COR-L47 (cell line): ENCODE results near the gene ACKR2.
"Not testable (repeated sequence)": the region's sequence is repeated elsewhere in the genome, so short reads cannot be mapped to it uniquely, and the experiment has no call there.

Source experiments
- DNase-seq: peaks from one replicate; lab custom pipeline; 2025; lab: John Stamatoyannopoulos, UW

ACKR2 gene

GRCh38 chr3:42855547-42856380, 46.5 kb downstream of the ACKR2 start:
- no peak for DNase-seq

GRCh38 chr3:42856544-42856943, 47.3 kb downstream of the ACKR2 start:
- DNase-seq, result no peak

- DNase-seq, result no peak
Measured at GRCh38 chr3:42864321-42864950, 55.2 kb downstream of the ACKR2 start.

- no peak for DNase-seq
Measured at GRCh38 chr3:42865256-42865655, 56.0 kb downstream of the ACKR2 start.

- no peak for DNase-seq
Measured at GRCh38 chr3:42867138-42867537, 57.9 kb downstream of the ACKR2 start.

- no peak for DNase-seq
Measured at GRCh38 chr3:42868841-42869240, 59.6 kb downstream of the ACKR2 start.

GRCh38 chr3:42871592-42872196, 62.4 kb downstream of the ACKR2 start:
- no peak for DNase-seq

GRCh38 chr3:42872718-42873117, 63.5 kb downstream of the ACKR2 start:
- DNase-seq, result no peak

- DNase-seq, result no peak
Measured at GRCh38 chr3:42873221-42873982, 64.2 kb downstream of the ACKR2 start.

- no peak for DNase-seq
Measured at GRCh38 chr3:42874749-42875148, 65.5 kb downstream of the ACKR2 start.

- no peak for DNase-seq
Measured at GRCh38 chr3:42875325-42876151, 66.3 kb downstream of the ACKR2 start, which contains the start of gene CYP8B1. TSS of gene CYP8B1 (minus strand) at chr3:42875879. CDS start at chr3:42875816, 63 bp downstream.

- DNase-seq, result no peak
Measured at GRCh38 chr3:42876401-42876800, 67.2 kb downstream of the ACKR2 start.

- DNase-seq, result no peak
Measured at GRCh38 chr3:42876940-42877720, 67.9 kb downstream of the ACKR2 start.

GRCh38 chr3:42877881-42878280, 68.6 kb downstream of the ACKR2 start:
- no peak for DNase-seq

GRCh38 chr3:42880183-42880582, 70.9 kb downstream of the ACKR2 start:
- no peak for DNase-seq

GRCh38 chr3:42880601-42881451, 71.6 kb downstream of the ACKR2 start:
- DNase-seq, result peak; percentile 72

- not testable (repeated sequence) for DNase-seq
Measured at GRCh38 chr3:42883251-42883930, 74.1 kb downstream of the ACKR2 start.

GRCh38 chr3:42884324-42884723, 75.1 kb downstream of the ACKR2 start:
- DNase-seq, result no peak

GRCh38 chr3:42886294-42886822, 77.1 kb downstream of the ACKR2 start:
- DNase-seq, result no peak
